GM18861 (cell line): Measurements from ENCODE around the gene CLDND1.
"Not testable (repeated sequence)": the region's sequence is repeated elsewhere in the genome, so short reads cannot be mapped to it uniquely, and the experiment has no call there.

ENCODE experiments used
- ATAC-seq: cut with Tn5 transposase; IDR thresholded peaks from one replicate; pipeline ENCODE4 v1.9.1; 2021; ENCODE audit not compliant: unreplicated experiment

The CLDND1 gene

DNA sequence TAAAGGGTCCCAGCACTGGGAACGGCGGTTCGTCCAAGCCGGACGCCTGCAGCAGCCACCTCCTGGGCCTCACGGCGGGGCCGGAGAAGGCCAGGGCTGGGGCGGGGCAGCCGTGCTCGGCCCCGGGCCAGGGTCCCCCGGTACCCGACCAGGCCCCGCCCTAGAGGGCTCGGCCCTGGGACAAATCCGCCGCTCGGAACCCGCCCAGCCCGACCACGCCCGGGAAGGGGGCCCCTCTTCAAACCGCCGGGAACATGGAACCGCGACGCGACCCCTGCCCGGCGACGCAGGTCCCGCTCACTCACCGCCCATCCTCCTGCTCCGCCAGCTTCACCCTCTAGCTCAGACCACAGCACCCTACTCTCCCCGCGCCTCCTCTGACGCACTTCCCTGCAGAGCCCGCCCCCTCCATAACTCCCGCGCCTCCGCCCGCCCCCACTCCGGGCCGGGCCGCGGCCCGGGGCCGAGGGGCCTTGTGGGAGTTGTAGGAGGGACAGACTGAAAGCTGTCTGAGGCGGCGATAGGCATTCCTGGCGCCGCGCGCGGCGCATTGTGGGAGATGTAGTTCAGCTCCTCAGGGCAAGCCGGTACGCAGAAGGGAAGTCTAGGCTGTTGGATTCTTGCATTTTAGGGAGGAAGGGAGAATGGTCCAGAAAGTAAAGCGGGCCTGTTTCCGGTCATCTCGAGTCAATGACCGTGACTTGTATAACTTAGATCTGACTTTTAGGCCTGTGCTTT is at the start of gene CLDND1:
Gene CLDND1, minus strand, starts transcription at position 359 of the 738 bp plus-strand sequence. CDS start 1,478 bp downstream, outside the sequence.
- peak; percentile 76 for ATAC-seq

DNA sequence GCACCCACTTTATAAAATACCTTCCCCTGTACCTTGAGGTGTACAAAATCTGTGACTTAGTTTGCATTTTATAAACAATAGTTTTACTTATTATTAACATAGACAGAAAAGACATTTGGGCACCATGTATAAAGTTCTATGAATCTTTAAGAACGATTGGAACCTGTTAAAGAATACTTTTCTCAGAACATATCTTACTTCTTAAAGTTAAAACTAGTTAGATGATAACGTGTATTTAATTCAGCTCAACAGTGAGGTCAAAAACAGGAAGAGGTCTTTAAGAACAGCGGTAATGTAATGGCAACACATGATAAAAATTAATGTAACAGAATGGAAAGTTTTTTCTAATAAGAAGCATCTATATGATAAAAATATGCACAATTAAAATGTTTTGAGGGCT is 45.7 kb upstream of the CLDND1 start:
- ATAC-seq: no peak

DNA sequence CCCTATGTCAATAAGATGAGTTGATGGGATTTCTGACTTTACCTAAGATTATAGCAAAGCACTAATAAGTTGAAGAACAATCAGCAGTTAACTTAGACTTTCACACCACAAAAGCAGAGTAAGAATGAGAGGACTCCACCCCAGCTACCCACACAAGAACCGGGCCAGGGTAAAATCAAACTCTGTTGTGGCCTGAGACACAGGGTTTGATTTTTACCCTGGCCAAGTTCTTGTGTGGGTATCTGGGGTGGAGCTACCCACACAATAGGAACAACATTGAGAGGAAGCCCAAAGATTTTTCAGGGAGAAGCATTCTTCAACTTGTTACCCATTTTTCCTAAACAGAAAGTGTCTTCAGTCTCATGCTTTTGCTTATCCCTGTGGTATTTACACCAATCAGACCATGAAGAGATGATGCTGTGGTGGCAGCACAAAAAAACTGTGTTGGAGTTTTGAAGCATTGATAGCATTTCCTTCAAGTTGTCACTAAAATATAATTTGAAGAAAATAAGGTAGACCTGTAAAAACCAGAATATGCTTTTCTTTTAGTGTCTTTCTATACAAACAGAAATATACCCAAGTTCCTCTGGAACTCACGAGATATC is 45.1 kb upstream of the CLDND1 start:
- ATAC-seq: no peak

DNA sequence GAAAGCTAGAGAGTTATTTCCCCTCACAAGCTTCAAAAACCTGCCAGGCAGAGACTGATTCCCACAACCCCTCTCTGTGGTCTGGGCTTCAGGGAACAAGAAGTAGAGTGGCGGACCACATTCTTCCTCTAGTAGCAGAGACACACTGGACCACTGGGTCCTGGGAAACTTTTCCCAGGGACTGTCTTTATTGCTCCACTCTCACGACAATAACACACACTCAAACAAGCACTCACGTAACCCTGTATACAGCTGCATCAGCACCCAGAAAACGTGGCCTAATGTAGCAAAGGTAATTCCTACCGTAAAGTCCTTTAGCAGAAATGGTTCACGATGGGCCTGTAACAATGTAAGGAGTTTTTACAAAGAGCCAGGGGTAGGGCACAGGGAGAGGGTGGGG is 43.1 kb upstream of the CLDND1 start:
- no peak for ATAC-seq

- ATAC-seq: no peak
Observed at GRCh38 chr3:98565237-98565643, 42.5 kb upstream of the CLDND1 start.

DNA sequence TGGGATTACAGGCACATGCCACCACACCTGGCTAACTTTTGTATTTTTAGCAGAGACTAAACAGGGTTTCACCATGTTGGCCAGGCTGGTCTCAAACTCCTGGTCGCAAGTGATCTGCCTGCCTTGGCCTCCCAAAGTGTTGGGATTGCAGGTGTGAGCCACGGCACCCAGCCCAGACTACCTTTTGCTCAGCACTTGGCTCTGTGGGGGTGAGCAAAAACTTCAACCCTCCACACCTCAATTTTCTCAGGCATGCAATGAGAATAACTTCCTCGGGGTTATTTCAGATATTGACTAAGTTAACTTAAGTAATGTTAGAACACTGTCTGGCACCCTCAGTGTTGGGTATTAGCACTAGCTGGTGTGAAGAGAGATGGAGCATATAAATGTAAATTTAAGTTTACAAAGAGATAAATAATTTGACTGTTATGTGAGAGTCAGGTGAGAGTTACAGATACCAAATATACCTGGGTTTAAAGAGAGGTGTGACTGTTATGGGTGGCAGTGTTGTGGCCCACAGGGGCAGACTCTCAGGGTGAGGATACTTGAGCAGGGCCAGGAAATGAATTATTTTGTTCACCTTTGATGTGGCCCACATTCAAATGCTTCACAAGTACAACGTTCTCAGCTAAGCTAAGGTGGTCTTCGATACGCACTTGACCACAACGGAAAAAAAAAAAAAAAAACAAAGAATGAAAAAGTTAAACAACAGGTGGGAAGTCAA is 41.7 kb upstream of the CLDND1 start:
- no peak for ATAC-seq

- ATAC-seq: peak; percentile 57
Observed at GRCh38 chr3:98563661-98564281, 41.1 kb upstream of the CLDND1 start.

DNA sequence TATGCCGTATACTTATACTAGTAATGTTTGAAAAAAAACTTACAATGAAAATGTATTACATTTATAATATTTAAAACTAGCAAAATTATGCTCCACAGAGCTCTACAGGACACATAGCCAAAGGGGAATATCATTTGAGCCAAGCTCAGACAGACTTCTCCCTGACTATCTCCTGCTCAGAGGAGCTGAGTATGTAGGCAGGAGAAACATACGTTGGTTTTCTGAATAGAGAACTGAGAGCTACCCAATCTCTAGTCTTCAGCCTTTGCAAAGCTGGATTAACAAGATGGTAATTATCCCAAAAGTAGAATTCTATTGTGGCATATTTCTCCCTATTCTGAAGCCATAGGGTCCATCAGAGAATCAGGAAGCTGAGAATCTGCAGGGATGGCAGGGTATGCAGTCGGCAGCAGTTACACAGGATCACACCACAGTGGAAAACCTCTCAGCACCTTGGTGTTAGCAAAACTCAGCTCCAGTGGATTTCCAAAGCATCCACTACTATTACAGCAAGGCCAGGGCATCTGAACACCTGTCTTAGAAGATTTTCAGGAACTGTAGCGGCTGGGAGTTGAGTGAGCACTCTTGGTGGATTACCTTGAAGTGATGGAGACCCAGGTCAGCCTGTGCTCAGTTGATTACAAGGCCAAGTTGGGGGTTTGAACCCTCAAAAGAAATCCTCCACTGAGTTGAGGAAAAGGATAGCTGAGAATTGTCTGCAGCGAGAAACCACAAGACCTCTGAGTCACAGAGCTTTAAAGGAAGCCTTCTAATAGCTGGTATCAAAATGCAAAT is 39.2 kb upstream of the CLDND1 start:
- no peak for ATAC-seq

DNA sequence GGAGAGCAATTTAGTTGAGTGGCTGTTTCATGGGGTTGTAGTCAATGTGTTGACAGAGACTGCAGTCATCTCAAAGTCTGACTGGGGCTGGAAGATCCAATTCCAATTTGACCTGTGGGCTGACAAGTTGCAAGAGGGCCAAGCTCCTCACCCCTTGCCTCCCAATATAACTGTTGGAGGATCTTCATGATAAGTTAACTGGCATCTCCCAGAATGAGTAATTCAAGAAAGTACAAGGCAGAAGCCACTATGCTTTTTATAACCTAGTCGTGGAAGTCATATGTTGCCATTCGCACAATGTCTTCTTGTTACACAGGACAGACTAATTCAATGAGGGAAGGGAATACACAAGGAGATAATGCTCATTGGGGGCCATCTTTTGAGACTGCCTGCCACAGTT is 38.2 kb upstream of the CLDND1 start:
- ATAC-seq: no peak

GRCh38 chr3:98559769-98560168 is 37.1 kb upstream of the CLDND1 start:
- not testable (repeated sequence) for ATAC-seq

DNA sequence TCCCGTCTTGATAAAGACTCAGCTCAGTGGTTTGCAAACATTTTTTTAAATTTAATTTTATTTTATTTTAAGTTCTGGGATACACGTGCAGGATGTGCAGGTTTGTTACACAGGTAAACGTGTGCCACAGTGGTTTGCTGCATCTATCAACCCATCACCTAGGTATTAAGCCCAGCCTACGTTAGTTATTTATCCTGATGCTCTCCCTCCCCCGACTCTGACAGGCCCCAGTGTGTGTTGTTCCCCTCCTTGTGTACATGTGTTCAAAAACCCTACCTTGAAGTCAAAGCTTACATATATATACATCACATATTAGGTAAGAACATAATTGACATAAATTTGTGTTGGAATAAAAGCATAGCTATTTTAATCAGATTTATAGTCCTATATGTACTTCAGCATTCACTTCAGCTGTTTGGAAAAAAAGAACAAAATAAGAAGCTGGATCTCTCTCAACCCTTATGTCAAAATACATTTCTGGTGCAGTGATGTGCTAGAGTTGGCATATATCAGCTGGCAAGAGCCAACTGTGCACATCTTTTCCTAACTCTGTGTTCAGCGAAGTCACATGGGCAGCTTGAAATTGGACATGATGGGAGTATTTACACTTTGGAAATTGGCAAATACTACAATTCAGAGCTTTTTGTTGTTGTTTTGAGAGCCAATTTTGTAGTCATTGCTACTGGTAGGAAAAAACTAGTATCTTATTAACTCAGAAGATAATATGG is 35.6 kb upstream of the CLDND1 start:
- ATAC-seq: no peak

DNA sequence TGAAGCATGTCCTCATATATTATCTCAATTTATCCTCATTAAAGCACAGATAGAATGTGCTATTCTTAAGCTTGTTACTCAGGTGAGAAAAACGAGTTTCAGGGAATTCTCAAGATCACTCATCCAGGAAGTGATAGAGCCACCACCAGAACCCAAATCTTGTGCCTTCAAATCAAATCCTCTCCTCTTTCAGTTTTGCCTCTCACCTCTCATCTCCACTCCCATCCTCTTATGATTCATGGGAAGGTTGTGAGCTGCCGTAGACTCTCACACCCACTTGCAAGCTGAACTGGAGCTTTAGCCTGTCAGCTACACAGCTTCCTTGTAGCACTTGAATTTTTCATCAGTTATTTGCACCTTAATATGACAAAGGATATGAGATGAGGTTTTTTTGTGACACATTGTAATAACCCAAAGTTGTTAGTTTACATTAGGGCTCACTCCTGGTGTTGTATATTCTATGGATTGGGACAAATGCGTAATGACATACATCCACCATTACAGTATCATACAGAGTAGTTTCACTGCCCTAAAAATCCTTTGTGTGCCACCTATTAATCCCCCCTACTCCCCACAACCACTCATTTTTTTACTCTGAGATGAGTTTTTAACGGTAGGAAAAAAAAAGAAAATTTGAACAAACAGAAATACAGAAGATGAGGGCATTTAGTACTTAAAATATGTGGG is 34.8 kb upstream of the CLDND1 start:
- ATAC-seq: peak; percentile 15

DNA sequence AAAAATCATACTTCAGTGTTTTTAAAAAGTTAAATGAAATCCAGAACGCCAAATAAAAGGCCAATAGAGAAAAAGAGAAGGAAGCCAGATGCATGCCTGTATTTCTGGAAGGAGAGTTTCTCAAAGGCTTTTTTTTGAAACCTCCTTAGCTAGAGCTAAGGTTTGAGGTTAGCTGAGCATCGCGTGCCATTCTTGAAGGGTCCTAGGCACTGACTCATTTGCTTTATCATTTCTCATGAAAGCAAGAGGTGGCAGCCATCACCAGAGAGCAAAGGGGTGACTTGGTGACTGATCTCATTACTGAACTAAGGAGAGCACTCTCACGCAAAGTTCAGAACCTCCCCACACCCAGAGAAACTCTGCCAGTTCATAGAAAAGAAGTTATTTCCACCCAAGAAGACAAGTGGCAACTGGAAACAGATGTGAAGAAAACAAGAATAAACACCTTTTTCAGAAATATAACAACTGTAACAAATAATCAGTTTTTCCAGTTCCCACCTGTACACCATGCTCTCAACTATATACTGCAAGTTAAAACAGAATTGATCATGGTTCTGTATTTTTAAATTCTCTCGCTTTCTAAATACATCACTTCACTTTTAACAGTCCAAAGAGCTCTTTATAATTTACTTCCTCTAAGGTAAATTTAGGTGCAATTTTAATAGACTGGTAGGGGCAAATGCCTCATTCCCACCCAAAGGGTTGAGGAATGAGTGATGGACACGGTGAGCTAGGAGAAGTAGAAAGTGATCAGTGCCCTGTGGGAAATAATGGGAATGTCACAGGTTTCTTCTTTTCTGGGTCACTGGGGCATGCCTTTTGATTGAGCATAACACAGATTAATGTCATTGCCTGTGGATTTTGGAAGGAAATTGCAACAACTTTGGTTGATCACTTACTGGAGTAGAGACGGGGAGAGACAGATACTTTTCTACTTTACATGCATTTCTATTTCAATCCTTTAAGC is 33.7 kb upstream of the CLDND1 start:
- ATAC-seq: peak; percentile 75

GRCh38 chr3:98555025-98555379 is 32.3 kb upstream of the CLDND1 start:
- no peak for ATAC-seq

- no peak for ATAC-seq
Observed at GRCh38 chr3:98554580-98554979, 31.9 kb upstream of the CLDND1 start.

GRCh38 chr3:98553753-98554152 is 31.1 kb upstream of the CLDND1 start:
- ATAC-seq: no peak

DNA sequence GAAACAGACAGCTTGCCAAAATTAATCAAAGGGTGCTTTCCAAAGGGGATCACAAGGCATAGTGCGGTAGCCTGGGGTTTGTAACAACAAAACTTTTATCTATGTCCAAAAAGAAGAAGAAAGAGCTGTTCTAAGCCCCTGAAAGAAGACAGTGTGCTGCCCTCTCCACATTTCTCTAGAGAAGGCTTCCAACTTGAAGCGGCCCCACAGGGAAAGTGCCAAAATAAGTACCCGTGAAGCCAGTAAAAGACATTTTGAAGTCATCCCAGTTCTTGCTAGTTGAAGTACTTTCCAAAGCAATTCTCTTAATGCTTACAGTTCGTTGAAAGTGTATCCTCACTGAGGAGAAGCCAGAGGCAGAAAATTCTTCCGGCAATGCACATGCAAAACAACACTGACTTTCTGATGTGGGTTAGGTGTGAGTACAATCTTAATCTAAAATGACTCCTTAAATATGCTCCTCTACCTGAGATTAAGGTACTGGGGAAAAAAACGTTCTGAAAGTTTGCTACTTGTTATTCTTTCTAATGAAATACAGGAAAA is 30.4 kb upstream of the CLDND1 start:
- no peak for ATAC-seq
